GM21737 (cell line): ENCODE measurements around the gene SERAC1.
"Not testable (repeated sequence)": the region's sequence is repeated elsewhere in the genome, so short reads cannot be mapped to it uniquely, and the experiment has no call there.

Source experiments
- ATAC-seq: cut with Tn5 transposase; IDR thresholded peaks from one replicate; pipeline ENCODE4 v1.9.1; 2021; ENCODE audit warnings: mild to moderate bottlenecking, moderate library complexity; ENCODE audit not compliant: unreplicated experiment

Gene SERAC1

DNA sequence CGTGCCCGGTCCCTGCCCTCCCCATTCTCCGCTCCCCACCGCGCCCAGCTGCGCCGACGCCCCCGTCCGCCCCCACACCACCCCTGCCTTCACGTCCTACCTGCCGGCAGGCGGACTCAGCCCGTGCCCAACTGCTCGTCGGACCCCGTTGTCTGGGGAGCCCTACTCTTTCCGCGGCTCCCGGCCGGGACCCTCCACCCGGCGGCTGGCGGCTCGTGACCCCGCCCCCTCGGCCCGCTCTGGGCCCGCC, at the start of gene SERAC1:
Gene SERAC1, minus strand, starts transcription at position 223 of the 250 bp plus-strand sequence. CDS start 9,899 bp downstream, outside the sequence.
- peak; percentile 47 for ATAC-seq

DNA sequence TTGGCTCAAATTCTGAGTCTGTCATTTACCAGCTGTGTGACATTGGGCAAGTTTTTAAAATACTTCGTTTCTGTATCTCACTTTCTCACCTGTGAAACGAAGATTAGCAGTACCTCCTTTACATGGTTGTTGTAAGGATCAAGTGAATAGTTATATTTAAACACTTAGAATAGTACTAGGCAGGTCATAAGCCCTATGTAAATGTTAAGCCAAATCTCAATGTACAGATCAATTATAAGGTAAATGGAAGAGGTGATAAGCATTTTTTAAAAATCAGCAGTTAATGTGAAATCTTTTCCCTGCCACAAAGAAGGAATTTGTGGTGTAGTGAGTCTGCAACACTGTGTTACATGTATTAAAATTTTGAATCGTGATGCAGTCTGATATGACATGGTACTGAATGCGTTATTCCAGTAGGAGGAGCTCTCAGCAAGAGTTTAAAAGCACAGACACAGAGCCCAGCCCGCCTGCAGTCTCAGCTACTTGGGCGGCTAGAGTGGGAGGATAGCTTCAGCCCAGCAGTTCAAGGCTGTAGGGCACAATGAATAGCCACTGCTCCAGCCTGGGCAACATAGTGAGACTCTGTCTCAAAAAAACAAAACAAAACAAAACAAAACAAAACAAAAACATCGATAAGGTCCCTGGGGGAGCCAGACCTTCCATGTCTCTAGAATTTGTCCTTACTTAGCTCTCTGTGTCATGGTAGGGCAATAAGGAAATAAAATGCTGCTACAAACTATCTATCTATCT, 46.0 kb upstream of the SERAC1 start:
- no peak for ATAC-seq

DNA sequence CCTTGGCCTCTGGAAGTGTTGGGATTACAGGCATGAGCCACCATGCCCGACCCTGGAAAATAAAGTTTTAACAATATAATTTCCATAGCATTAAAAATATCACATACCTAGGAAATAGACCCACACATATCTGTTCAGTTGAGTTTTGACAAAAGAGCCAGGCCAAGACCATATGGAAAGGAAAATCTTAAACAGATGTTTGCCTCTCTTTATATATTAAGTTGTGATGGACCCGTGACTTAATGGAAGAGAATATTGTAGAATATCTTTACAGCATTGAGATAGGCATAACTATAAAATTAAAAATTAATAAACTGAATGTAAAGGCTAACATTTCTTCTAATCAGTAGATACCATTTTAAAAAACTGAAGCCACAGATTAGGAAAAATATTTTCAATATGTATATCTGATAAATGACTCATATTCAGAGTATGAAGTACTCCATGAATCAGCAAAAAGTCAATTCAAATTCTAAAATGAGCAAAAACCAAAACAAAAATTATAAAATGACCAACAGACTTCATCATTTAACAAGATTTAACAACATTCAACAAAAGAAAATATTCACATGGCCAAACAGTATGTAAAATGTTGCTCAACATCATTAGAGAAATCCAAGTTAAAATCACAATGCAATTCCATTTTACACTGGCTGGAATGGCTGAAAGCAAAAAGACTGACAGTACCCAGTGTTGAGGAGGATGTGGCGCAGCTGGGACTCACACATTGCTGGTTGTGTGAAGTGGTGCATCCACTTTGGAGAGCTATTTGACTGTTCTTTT, 43.4 kb upstream of the SERAC1 start:
- no peak for ATAC-seq

DNA sequence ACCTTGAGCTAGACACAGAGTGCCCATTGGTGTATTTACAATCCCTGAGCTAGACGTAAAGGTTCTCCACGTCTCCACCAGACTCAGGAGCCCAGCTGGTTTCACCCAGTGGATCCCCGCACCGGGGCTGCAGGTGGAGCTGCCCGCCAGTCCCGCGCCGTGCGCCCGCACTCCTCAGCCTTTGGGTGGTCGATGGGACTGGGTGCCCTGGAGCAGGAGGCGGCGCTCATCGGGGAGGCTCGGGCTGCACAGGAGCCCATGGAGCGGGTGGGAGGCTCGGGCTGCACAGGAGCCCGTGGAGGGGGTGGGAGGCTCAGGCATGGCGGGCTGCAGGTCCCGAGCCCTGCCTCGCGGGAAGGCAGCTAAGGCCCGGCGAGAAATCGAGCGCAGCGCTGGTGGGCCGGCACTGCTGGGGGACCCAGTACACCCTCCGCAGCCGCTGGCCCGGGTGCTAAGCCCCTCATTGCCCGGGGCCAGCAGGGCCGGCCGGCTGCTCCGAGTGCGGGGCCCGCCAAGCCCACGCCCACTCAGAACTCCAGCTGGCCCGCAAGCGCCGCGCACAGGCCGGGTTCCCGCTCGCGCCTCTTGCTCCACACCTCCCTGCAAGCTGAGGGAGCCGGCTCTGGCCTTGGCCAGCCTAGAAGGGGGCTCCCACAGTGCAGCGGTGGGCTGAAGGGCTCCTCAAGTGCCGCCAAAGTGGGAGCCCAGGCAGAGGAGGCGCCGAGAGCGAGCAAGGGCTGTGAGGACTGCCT, 41.7 kb upstream of the SERAC1 start:
- ATAC-seq, result not testable (repeated sequence)

DNA sequence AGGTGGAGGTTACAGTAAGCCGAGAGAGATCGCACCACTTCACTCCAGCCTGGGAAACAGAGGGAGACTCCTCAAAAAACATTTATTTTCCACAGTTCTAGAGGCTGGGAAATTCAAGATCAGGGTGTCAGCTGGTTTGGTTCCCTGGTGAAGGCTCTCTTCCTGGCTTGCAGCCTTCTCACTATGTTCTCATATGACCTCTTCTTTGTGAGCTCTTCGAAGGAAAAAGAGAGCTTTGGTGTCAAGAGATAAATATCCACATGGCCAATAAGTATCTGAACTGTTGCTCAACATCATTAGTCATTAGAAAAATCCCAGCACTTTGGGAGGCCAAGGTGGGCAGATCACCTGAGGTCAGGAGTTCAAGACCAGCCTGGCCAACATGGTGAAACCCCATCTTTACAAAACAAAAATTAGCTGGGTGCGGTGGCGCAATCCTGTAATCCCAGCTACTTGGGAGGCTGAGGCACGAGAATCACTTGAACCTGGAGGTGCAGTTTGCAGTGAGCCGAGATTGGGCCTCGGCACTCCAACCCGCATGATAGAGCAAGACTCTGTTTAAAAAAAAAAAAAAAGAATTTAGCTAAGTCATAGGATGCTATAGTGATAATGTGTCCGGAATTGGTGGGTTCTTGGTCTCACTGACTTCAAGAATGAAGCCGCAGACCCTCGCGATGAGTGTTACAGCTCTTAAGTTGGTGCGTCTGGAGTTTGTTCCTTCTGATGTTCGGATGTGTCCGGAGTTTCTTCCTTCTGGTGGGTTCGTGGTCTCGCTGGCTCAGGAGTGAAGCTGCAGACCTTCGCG, 40.4 kb upstream of the SERAC1 start:
- not testable (repeated sequence) for ATAC-seq

DNA sequence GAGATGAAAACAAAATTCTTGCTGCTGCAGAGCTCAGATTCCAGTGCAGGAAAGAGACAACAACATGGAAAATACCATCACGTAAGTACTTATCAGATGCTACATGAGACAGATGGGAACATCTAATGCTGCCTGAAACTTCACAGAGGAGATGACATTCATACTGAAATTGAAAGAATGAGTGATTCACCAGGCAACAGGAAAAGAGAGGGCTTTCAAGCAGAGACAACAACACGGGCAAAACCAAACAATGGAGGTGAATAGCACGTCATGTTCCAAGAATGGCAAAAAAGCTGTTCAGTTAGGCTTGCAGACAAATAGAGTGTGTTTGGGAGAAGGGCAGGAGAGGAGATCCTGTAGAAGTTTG, 39.3 kb upstream of the SERAC1 start:
- peak; percentile 94 for ATAC-seq

DNA sequence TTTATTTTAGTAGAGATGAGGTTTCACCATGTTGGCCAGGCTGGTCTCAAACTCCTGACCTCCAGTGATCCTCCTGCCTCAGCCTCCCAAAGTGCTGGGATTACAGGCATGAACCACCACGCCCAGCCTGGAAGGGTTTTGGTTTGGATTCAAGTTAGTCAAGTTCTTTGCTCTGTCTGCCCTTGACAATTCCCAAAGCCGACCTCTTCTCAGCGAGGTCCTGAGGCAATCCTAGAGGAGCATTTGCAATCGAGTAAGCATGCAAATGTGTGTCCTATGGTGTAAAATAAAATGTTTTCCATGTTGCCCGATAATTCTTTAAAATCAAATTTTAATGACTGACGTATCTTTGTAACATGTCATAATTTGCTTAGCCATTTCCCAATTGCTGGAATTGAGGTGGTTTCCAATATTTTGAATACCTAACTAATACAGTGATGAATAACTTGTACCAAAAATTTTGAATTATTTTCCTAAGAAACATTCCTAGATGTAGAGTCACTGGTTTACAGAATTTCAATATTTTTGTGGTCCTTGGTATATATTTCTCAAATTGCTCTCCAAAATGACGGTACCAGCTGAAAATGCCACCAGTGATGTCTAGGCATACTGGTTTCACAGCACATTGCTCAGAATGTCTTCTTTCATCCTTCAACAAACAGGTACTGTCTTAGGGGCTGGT, 38.8 kb upstream of the SERAC1 start:
- ATAC-seq, result no peak

DNA sequence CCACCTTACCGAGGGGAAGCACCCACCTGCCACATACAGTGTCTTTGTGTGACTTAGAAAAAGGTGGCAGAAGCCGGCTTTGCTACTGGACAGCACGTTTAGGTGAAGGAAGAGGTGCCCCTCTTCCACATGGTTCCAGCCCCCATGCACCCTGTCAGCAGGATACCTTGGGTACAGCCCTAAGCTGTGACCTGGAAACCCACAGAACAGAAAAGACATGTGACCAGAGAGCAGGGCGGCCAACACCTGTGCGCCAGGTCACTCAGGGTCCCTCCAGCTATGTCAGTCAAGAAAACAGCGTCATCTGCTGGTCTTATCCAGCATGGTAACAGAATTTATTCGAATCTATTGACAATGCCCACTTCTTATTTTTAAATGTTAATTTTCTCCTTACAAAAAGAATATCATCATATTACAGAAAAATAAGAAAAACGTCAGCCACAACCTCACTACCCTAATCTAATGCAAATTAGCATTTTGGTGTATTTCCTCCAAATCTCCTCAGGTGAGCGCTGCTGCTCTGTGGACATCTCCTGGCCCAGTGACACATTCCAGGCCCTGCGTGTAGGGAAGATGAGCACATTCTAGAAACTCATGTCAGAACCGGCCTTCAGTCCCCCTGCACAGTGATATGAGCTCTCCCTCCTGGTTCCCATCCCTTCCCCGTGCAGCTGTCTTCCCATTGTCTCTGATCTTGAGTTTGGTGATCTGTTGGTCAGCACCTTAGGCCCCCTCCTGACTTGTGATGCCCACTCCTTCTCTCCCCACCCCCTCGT, 37.3 kb upstream of the SERAC1 start:
- no peak for ATAC-seq

DNA sequence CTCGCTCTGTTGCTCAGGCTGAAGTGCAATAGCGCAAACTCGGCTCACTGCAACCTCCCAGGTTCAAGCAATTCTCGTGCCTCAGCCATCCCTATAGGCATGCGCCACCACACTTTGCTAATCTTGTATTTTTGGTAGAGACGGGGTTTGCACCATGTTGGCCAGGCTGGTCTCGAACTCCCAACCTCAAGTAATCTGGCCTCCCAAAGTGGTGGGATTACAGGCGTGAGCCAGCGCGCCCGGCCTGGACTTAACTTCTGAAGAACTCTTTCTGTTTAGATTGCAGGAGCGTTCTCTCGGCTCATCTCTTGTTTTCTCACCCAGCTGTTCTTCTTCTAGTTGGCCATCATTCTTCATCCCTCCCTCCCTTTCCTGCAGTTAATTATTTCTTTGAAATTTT, 30.4 kb upstream of the SERAC1 start:
- ATAC-seq, result no peak

DNA sequence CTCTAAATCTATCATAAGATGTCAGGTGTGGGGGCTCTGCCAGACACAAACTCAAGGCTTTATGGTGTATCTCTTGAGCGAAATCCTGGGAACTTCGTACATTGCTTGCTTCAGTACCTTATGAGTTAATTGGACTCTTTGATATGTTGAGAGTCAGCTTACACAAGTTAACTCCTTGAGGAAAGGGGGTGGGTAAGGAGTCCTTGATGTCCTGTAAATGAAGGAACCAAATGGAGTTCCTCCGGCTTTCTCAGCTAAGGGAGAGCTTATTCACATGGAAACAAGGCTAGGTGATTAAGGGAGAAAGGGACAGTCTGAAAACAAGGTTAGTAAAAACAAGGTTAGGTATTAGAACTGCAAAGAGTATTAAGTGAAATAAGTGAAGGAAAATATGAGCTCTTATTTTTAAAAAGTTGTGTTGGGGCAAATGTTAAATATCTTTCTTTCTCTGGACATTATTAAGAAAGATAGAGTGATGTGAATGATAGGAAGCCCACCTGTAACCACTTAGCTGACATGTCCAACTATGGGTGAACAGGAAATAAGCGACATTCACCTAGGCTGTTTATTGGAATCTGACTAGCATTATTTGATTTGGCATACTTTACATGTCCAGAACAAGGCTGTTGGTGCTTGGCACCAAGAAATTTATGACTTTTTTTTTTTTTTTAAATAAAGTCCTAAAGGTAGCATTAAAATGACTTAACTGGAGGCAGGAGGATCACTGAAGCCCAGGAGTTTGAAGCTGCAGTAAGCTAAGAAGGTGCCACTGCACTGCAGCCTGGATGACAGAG, 26.6 kb upstream of the SERAC1 start:
- no peak for ATAC-seq

DNA sequence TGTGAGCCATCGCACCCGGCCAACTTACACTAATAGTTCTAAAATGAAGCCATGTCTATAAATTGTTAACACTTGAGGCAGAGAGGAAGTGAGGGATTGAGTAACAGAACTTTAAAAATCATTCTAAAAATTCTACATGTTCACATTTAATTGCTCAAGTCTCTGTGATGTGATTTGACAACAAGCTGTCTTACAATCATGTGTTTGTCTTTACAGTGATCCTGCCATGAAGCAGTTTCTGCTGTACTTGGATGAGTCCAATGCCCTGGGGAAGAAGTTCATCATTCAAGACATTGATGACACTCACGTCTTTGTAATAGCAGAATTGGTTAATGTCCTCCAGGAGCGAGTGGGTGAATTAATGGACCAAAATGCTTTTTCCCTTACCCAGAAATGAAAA, 23.7 kb upstream of the SERAC1 start:
- ATAC-seq, result no peak

DNA sequence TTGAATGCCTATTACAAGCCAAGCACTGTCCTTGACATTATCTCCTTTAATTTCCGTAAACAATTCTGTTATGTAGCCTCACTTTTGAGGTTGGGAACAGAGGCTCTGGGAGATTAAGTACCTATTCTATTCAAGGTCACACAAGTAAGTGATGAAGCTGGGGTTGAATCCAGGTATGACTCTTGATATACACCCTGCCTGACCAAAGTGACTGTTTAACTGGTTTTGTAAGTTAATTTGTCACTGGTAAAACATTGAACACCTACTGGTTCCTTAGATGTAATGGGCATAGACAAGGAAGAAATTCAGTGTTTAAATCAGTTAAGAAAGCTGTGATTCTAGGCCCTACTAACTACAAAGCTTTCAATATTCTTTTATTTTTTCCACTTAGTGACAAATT, 23.0 kb upstream of the SERAC1 start:
- ATAC-seq, result no peak

DNA sequence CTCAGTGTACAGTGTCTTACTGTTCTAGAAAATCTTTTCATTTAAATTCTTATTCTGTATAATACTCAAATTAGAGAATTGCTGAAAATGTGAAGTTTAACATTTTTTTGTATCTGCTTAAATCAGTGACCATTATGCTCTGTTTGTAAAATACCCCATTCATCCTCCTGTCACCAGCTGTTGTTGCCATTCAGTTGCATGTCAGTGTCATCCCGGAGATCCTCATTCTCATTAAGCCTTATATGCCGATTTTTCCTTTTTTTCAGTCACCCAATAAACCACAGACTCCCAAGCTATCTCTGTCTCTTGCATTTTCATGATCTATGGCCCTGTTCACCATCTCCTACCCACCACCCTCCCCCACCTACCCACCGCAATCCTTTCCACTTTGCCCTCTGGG, 20.5 kb upstream of the SERAC1 start:
- ATAC-seq, result no peak

DNA sequence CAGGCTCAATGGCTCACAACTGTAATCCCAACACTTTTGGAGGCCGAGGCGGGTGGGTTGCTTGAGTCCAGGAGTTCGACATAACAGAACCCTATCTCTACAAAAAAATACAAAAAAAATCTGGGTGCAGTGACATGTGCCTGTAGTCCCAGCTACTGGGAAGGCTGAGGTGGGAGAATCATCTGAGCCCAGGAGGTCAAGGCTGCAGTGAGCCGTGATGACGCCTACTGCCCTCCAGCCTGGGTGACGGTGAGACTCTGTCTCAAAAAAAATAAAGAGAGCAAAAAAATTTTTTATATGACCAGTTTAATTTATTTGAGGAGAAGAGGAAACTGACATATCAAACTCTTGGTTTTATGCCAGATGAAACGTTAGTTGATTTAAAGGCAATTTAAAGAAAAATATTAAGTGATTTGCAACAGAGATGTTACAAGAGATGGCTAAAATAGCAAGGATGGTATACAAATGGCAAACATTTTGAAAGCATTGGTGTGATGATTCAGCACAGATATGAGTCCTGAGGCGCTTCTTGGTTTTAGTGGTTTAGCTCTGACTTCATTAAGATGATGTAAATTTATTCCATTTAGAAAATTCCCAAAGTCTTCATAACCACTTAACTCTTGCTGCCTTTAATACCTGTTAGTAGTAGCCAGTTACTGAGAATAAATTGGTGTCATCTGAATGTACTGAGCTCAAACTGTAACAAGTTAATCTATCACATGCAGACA, 17.8 kb upstream of the SERAC1 start:
- no peak for ATAC-seq

DNA sequence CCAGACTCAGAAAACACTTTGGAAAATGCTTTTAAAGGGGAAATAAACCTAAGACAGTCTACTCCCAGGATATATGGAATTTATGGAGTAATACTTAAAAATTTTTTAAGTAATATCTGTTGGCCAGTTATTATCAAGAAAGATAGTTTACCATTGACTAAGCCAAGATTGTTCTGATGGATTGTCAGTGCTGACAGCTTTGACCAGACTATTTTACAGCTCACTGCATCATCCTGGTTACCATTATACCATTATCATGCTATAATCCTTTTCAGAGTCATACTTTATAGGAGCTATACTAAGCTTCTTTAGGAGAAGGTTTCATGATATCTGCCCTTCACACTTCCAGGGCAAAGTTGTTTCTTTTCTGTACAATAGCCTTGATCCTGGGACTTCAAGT, 16.5 kb upstream of the SERAC1 start:
- ATAC-seq, result no peak

DNA sequence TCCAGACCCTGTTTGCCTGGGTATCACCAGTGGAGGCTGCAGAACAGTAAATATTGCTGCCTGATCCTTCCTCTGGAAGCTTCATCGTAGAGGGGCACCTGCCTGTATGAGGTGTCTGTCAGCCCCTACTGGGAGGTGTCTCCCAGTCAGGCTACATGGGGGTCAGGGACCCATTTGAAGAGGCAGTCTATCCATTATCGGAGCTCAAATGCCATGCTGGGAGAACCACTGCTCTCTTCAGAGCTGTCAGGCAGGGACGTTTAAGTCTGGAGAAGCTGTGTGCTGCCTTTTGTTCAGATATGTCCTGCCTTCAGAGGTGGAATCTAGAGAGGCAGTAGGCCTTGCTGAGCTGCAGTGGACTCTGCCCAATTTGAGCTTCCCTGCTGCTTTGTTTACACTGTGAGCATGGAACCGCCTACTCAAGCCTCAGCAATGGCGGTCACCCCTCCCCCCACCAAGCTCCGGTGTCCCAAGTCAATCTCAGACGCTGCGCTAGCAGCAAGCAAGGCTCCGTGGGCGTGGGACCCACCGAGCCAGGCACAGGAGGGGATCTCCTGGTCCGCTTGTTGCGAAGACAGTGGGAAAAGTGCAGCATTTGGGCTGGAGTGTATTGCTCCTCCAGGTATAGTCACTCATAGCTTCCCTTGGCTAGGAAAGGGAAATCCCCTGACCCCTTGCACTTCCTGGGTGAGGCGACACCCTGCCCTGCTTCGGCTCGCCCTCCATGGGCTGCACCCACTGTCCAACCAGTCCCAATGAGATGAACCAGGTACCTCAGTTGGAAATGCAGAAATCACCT, 15.3 kb upstream of the SERAC1 start:
- ATAC-seq, result not testable (repeated sequence)

DNA sequence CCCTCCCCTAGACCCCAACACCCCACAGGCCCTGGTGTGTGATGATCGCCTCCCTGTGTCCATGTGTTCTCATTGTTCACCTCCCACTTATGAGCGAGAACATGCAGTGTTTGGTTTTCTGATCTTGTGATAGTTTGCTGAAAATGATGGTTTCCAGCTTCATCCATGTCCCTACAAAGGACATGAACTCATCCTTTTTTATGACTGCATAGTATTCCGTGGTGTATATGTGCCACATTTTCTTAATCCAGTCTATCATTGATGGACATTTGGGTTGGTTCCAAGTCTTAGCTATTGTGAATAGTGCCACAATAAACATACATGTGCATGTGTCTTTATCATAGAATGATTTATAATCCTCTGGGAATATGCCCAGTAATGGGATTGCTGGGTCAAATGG, 9.7 kb upstream of the SERAC1 start:
- ATAC-seq, result not testable (repeated sequence)

DNA sequence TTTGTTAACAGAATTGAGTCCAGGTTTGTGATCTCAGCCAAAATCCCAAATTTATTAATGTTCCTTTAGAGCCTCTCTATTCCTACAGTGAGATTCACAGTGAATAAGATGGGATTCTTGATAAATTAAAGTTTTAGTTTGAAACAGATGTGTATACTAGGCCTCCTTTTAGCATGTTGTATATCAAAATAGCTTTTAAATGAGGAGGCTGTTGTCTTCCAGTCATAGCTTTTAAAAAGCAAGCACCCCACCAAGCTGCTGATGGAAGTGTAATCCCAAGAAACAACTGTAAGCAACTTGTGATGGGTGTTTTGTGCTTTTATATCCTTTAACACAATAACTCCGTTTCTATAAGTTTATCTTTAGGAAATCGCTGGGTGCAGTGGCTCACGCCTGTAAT, 7.0 kb upstream of the SERAC1 start:
- no peak for ATAC-seq
